Measurements from ENCODE around the gene OR10C1.

Gene OR10C1

GRCh38 chr6:29477923-29478450, 38.9 kb downstream of the OR10C1 start:
- TF ChIP-seq CTCF (IDR thresholded peaks at IDR 0.05; ENCODE audit: low read depth, low read length), result no peak
- no peak for DNase-seq (ENCODE audit: extremely low read depth, low read depth)

DNA sequence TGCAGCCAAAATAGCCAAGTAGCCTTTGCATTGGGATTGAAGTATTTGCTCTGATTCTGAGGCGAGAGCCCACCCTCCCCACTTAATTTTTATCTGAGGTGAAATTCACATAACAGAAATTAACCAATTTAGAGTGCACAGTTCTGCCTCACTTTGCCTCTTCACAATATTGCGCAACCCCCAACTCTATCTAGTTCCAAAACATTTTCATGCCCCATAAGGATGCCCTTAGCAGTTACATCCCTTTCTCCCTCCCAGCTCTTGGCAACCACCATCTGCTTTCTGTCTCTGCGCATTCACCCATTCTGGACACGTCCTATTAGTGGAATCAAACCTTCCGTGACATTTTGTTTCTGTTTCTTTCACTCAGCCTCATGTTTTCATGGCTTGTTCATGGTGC, 39.6 kb downstream of the OR10C1 start:
- no peak for TF ChIP-seq CTCF (IDR thresholded peaks at IDR 0.05; ENCODE audit: low read depth, low read length)
- no peak for DNase-seq (ENCODE audit: extremely low read depth, low read depth)

DNA sequence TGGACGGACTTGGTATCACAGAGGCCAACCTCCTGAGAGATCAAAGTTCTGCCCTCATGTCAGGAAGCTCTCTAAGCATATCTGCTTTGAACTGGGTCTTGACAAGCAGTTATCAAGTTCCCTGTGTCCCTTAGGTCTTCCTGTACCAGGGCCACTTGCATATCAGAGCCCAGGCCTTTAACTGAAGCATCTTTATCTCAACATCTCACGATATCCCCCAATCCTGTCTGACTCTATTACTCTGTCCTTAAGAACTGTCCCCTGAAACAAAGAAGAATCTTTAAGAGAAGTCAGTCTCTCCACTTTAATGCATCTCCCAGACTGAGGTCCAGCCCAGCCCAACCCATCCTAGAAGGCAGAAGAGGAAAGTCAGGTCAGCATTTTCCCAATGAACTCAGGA, 40.5 kb downstream of the OR10C1 start:
- DNase-seq (ENCODE audit: extremely low read depth, low read depth), result no peak
- TF ChIP-seq CTCF (IDR thresholded peaks at IDR 0.05; ENCODE audit: low read depth, low read length), result no peak

DNA sequence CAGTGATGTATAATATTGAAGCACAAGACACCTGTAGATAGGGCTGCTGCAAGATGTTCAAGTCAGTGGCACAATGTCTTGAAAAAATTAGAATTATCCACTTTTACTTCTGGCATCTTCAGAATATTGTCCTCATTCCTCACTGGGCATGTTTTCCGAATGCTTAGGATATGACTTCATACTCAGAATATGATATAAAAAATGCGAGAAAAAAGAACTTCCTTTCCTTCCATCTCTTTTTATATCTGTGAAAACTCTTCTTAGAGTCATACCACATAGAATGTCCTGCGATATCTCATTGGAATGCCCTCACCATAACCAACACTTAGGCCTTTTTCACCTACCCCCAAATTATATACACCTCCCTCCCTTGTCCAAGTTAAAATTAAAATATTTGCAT, 44.1 kb downstream of the OR10C1 start:
- TF ChIP-seq CTCF (IDR thresholded peaks at IDR 0.05; ENCODE audit: low read depth, low read length), result no peak
- no peak for DNase-seq (ENCODE audit: extremely low read depth, low read depth)

DNA sequence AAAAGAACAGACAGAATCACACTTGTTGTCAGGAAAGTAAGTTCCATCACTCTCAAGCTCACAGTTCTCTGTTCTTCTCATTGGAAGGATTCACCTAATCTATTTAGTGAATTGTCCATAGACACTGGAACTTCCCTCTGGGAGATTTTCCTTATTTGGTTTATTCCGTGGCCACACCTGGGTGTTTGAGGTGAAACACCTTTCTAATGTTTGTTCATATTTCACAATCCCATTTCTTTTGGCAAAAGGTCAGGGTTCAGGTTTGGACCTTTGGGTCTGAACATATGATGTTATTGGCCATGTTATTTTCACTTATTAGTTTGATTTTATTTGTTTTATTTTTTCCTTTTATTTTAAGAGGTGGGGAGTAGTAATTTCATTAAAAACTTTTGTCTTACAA, 44.6 kb downstream of the OR10C1 start:
- DNase-seq (ENCODE audit: extremely low read depth, low read depth), result no peak
- TF ChIP-seq CTCF (IDR thresholded peaks at IDR 0.05; ENCODE audit: low read depth, low read length), result no peak

DNA sequence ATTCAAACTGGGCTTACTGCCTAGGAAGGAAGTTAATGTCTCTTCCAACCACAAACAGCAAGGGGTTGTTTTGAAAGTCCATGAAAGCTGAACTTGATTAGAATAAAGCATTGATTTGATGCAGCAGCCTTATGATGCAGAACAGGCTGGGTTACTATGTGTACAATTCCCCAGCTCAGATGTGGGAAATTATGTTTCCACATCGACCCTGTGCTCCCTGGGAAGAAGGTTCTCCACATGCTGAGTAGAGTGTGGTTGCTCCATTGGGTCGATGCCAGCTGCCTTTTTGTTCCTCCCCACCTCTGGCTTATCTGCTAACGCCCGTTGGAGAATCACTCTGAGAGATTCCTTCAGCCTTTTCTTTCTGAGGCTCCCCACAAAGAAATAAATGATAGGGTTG, 47.5 kb downstream of the OR10C1 start:
- no peak for TF ChIP-seq CTCF (IDR thresholded peaks at IDR 0.05; ENCODE audit: low read depth, low read length)
- DNase-seq (ENCODE audit: extremely low read depth, low read depth), result no peak

DNA sequence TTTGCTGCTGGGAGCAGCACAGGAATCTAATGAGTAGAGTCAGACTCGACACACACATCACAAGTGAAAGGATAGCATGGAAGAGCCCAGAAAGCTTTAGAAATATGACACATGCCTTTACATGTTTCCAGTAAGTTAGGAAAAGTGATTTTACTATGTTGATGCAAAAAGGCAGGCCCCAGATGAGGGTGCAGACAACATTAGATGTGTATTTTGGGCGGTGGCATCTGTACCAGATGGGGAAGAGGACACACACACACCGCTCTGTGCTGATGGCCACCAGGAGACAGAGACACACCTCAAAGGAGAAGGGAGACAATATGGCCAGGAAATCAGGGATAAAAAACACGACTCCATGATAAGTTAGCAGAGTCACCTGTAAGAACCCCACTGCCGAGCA, 48.0 kb downstream of the OR10C1 start:
- no peak for DNase-seq (ENCODE audit: extremely low read depth, low read depth)
- no peak for TF ChIP-seq CTCF (IDR thresholded peaks at IDR 0.05; ENCODE audit: low read depth, low read length)

Measured in AG09319 (cell line).